H1 (cell line): Measurements from ENCODE around the gene TECRL. TPM values are rescaled to one million over a fixed set of nuclear protein-coding genes. Genes with fewer than 3 reads are reported as not detected.

Experiments used
- RFX5 ChIP-seq: IDR thresholded peaks from 2 replicates; pipeline ENCODE4 v1.6.1; 2011; ENCODE audit warnings: low read depth, low read length, improper control_type of control experiment, borderline replicate concordance
- polyA plus RNA-seq, 7 experiments: library from polyadenylated mRNA; depleted of rRNA in 3 of 7; stranded (reverse) in 5 of 7; unstranded in 2 of 7; fragments of >200 nt in 5 of 7; fragments of 200-250 nt in 2 of 7; gene quantifications; 1 replicate in 5 of 7; 2 replicates in 1 of 7; 4 replicates in 1 of 7; pipeline versions ENCODE4 v1.2.1 to v1.2.3, GENCODE V29; 2011 to 2013; ENCODE audit warnings: missing spikeins in 2 of 7, mixed read lengths in 2 of 7
- total RNA-seq: library from RNA; stranded (reverse); fragmentation: NEBNext Ultra II Directional; extraction: Animal tissue kit (Norgen Biotek cat#: 25700); gene quantifications from 2 replicates; pipeline ENCODE4 v1.2.1, GENCODE V29; 2021

Gene TECRL
- total and polyA plus RNA-seq, 2 of the 8 experiments (the other 6 are each of a cell fraction or from before 2014, with no cell fraction given): not detected

- no peak for TF ChIP-seq RFX5
Observed at GRCh38 chr4:64340218-64341110, 68.8 kb downstream of the TECRL start (continued).
